Neural cell (in vitro differentiated cells): ENCODE results near the gene DNAH1. TPM values are rescaled to one million over a fixed set of nuclear protein-coding genes. Genes with fewer than 3 reads are reported as not detected.
A peak's percentile ranks its signal among the peaks of the same experiment; 100 is the strongest.

ENCODE experiments used
- H2AFZ ChIP-seq: fragments of 200-600, 300-800 bp; sonication (generic), shearing (Covaris generic); 2 replicates; pipeline ENCODE4 v1.6.0; 2014; ENCODE audit warnings: low read depth, mild to moderate bottlenecking, antibody characterized with exemption, low read length, moderate library complexity
- H3F3A ChIP-seq: fragments of 200-600 bp; shearing (Covaris generic); 2 replicates; pipeline ENCODE4 v1.6.1; 2016; ENCODE audit warnings: mild to moderate bottlenecking, moderate library complexity, mixed read lengths, antibody characterized with exemption, low read length; ENCODE audit not compliant: insufficient read depth, poor library complexity, severe bottlenecking
- H3K27ac ChIP-seq: fragments of 200-600, 300-800 bp; sonication (generic), shearing (Covaris generic); 2 replicates; pipeline ENCODE4 v1.5.1; 2014; ENCODE audit warnings: mild to moderate bottlenecking, low read length, moderate library complexity
- H3K27me3 ChIP-seq: fragments of 300-800, 200-600 bp; sonication (generic), shearing (Covaris generic); 2 replicates; pipeline ENCODE4 v1.6.0; 2014; ENCODE audit warnings: mild to moderate bottlenecking, low read depth, low read length, moderate library complexity; ENCODE audit not compliant: insufficient read depth
- H3K36me3 ChIP-seq: fragments of 300-800, 200-600 bp; sonication (generic), shearing (Covaris generic); 2 replicates; pipeline ENCODE4 v1.5.1; 2014; ENCODE audit warnings: mild to moderate bottlenecking, antibody characterized with exemption, low read length, moderate library complexity; ENCODE audit not compliant: insufficient read depth
- H3K4me2 ChIP-seq: fragments of 300-800, 200-600 bp; sonication (generic), shearing (Covaris generic); 2 replicates; pipeline ENCODE4 v1.6.0; 2014; ENCODE audit warnings: mild to moderate bottlenecking, low read length
- H3K4me3 ChIP-seq: fragments of 300-800, 200-600 bp; sonication (generic), shearing (Covaris generic); 2 replicates; pipeline ENCODE4 v1.5.1; 2014; ENCODE audit warnings: mild to moderate bottlenecking, low read length, moderate library complexity
- H3K79me2 ChIP-seq: fragments of 200-600 bp; shearing (Covaris generic); replicated peaks from 2 replicates; pipeline ENCODE4 v1.6.0; 2014; ENCODE audit warnings: mild to moderate bottlenecking, low read length, moderate library complexity; ENCODE audit not compliant: insufficient read depth
- H3K9ac ChIP-seq: fragments of 300-800, 200-600 bp; sonication (generic), shearing (Covaris generic); 2 replicates; pipeline ENCODE4 v1.6.1; 2016; ENCODE audit warnings: mild to moderate bottlenecking, low read length, mixed read lengths
- H3K9me2 ChIP-seq: fragments of 200-600 bp; shearing (Covaris generic); 2 replicates; pipeline ENCODE4 v1.6.1; 2016; ENCODE audit warnings: mild to moderate bottlenecking, low read length, mixed read lengths; ENCODE audit not compliant: insufficient read depth
- H3K9me3 ChIP-seq: fragments of 200-600, 300-800 bp; sonication (generic), shearing (Covaris generic); 2 replicates; pipeline ENCODE4 v1.6.1; 2016; ENCODE audit warnings: mild to moderate bottlenecking, mixed run types, low read length, moderate library complexity, mixed read lengths
- H4K20me1 ChIP-seq: fragments of 200-600 bp; shearing (Covaris generic); 2 replicates; pipeline ENCODE4 v1.6.1; 2016; ENCODE audit warnings: mild to moderate bottlenecking, mixed run types; ENCODE audit not compliant: insufficient read depth
- CTCF ChIP-seq: fragments of 450-650 bp; IDR thresholded peaks from 2 replicates; pipeline ENCODE4 v1.5.1; 2014; ENCODE audit warnings: antibody characterized with exemption, mild to moderate bottlenecking, moderate library complexity; ENCODE audit not compliant: poor library complexity, severe bottlenecking
- EP300 ChIP-seq: fragments of 450-650 bp; conservative IDR thresholded peaks from 2 replicates; pipeline ENCODE4 v1.6.1; 2014; ENCODE audit warnings: antibody characterized with exemption, mild to moderate bottlenecking, moderate library complexity; ENCODE audit not compliant: poor library complexity, severe bottlenecking
- EZH2 ChIP-seq: fragments of 200-600, 300-800 bp; shearing (Covaris generic), sonication (generic); IDR thresholded peaks from 2 replicates; pipeline ENCODE4 v1.6.1; 2014; ENCODE audit warnings: antibody characterized with exemption, low read length, borderline replicate concordance, mild to moderate bottlenecking; ENCODE audit not compliant: insufficient read depth, poor library complexity, severe bottlenecking
- MXI1 ChIP-seq: fragments of 450-650 bp; conservative IDR thresholded peaks from 2 replicates; pipeline ENCODE4 v1.6.1; 2014; ENCODE audit warnings: antibody characterized with exemption, mild to moderate bottlenecking; ENCODE audit not compliant: poor library complexity, severe bottlenecking
- POLR2AphosphoS5 ChIP-seq: IDR thresholded peaks from 2 replicates; pipeline ENCODE4 v1.6.1; 2012
- RAD21 ChIP-seq: fragments of 450-650 bp; conservative IDR thresholded peaks from 2 replicates; pipeline ENCODE4 v1.6.1; 2014; ENCODE audit warnings: antibody characterized with exemption, mild to moderate bottlenecking, moderate library complexity
- REST ChIP-seq: IDR thresholded peaks from 2 replicates; pipeline ENCODE4 v1.6.1; 2012; ENCODE audit warnings: borderline replicate concordance
- SMC3 ChIP-seq: fragments of 450-650 bp; conservative IDR thresholded peaks from 2 replicates; pipeline ENCODE4 v1.6.1; 2014; ENCODE audit warnings: antibody characterized with exemption, mild to moderate bottlenecking, moderate library complexity; ENCODE audit not compliant: poor library complexity
- TAF1 ChIP-seq: IDR thresholded peaks from 2 replicates; pipeline ENCODE4 v1.6.1; 2012; ENCODE audit warnings: low read depth
- polyA plus RNA-seq: library from polyadenylated mRNA; depleted of rRNA; stranded (reverse); fragments of >200 nt; gene quantifications from 2 replicates; pipeline ENCODE4 v1.2.3, GENCODE V29; 2014

DNAH1 gene
- polyA plus RNA-seq, 1 donor from 2014 or later: 5.4 TPM

GRCh38 chr3:52286777-52287110 lies 29.4 kb upstream of the DNAH1 start:
- TF ChIP-seq TAF1 (no peak), SMC3 (no peak), CTCF (no peak), MXI1 (no peak), POLR2AphosphoS5 (peak; percentile 5)
- H3K4me2 ChIP-seq: peak overlapping the region; percentile 72
- H3F3A ChIP-seq: no peaks in the 10 kb centered on the region
- H3K9ac ChIP-seq: peak overlapping the region; percentile 90
- no peaks in the 10 kb centered on the region for H4K20me1 ChIP-seq
- H3K36me3 ChIP-seq: no peaks in the 10 kb centered on the region
- no peak overlapping the region for H2AFZ ChIP-seq
- no peaks in the 10 kb centered on the region for H3K9me2 ChIP-seq
- H3K4me3 ChIP-seq: peak overlapping the region; percentile 69
- H3K27ac ChIP-seq: peak overlapping the region; percentile 97
- H3K79me2 ChIP-seq: no peaks in the 10 kb centered on the region
- no peaks in the 10 kb centered on the region for H3K27me3 ChIP-seq
- no peaks in the 10 kb centered on the region for H3K9me3 ChIP-seq

- H2AFZ ChIP-seq: no peak overlapping the region
- peak overlapping the region; percentile 69 for H3K4me3 ChIP-seq
Measured at GRCh38 chr3:52288674-52289073, 27.4 kb upstream of the DNAH1 start.

More at GRCh38 chr3:52288674-52289073, 27.4 kb upstream of the DNAH1 start:
- Histone ChIP-seq H3K27ac (peak overlapping the region; percentile 97), H3K4me2 (no peak overlapping the region), H3K9ac (peak overlapping the region; percentile 90), H3K27me3 (no peaks in the 10 kb centered on the region), H3K36me3 (no peaks in the 10 kb centered on the region), H4K20me1 (no peaks in the 10 kb centered on the region), H3F3A (no peaks in the 10 kb centered on the region), H3K79me2 (no peaks in the 10 kb centered on the region), H3K9me2 (no peaks in the 10 kb centered on the region), H3K9me3 (no peaks in the 10 kb centered on the region)
- TF ChIP-seq POLR2AphosphoS5: no peak
- no peak for TF ChIP-seq RAD21
- TF ChIP-seq EP300: no peak
- no peak for TF ChIP-seq REST
- no peak for TF ChIP-seq EZH2
- TF ChIP-seq SMC3: no peak
- TF ChIP-seq CTCF: no peak
- TF ChIP-seq MXI1: no peak
- TF ChIP-seq TAF1: no peak
